IMR-90 (cell line): ENCODE results near the gene RASIP1. TPM values are rescaled to one million over a fixed set of nuclear protein-coding genes. Genes with fewer than 3 reads are reported as not detected.
A peak's percentile ranks its signal among the peaks of the same experiment; 100 is the strongest.

Source experiments
- ATAC-seq: fragments of 200-7000 bp; cut with Tn5 transposase; 2 replicates; pipeline ENCODE4 v1.9.1; 2020; ENCODE audit warnings: low read depth, mild to moderate bottlenecking, moderate library complexity
- BruUV-seq: library from RNA; stranded (reverse); fragments of 400-500 nt; replicated peaks from 2 replicates; lab custom pipeline; 2021; lab: Mats Ljungman, UMichigan
- CTCF ChIA-PET: fragments of 300-600 bp; formaldehyde crosslinking; extraction: SDS; loops from one replicate; lab custom pipeline; 2021; ENCODE audit warnings: antibody characterized with exemption; lab: Yijun Ruan, JAX
- POLR2A ChIA-PET: fragments of 300-600 bp; sonication (Branson Sonifier 250); formaldehyde crosslinking; loops from one replicate; lab custom pipeline; 2022; ENCODE audit warnings: antibody characterized with exemption; ENCODE audit not compliant: unreplicated experiment; lab: Charles Lee
- DNase-seq: peaks from one replicate; pipeline ENCODE4 v3.0.0; 2013
- H2AFZ ChIP-seq: replicated peaks from 2 replicates; pipeline ENCODE3; 2013; ENCODE audit warnings: low read length, mild to moderate bottlenecking; ENCODE audit not compliant: poor library complexity
- H2AK5ac ChIP-seq: 2 replicates; pipeline ENCODE4 v1.6.1; 2013; ENCODE audit warnings: low read depth, low read length, inconsistent platforms
- H2AK9ac ChIP-seq: replicated peaks from 2 replicates; pipeline ENCODE3; 2013; ENCODE audit warnings: mild to moderate bottlenecking, low read depth, low read length, moderate library complexity; ENCODE audit not compliant: poor library complexity
- H2BK120ac ChIP-seq: 2 replicates; pipeline ENCODE4 v1.6.1; 2013; ENCODE audit warnings: low read depth, low read length, inconsistent platforms
- H2BK15ac ChIP-seq: 3 replicates; pipeline ENCODE4 v1.6.1; 2013; ENCODE audit warnings: low read depth, low read length, inconsistent platforms
- H2BK20ac ChIP-seq: 2 replicates; pipeline ENCODE4 v1.6.1; 2013; ENCODE audit warnings: low read depth, mild to moderate bottlenecking, inconsistent platforms, low read length, moderate library complexity
- H2BK5ac ChIP-seq: 2 replicates; pipeline ENCODE4 v1.6.1; 2013; ENCODE audit warnings: mild to moderate bottlenecking, low read depth, low read length, inconsistent platforms; ENCODE audit not compliant: poor library complexity, severe bottlenecking
- H3K14ac ChIP-seq: replicated peaks from 2 replicates; pipeline ENCODE4 v1.6.1; 2013; ENCODE audit warnings: low read depth, low read length, inconsistent platforms
- H3K18ac ChIP-seq: 2 replicates; pipeline ENCODE4 v1.6.1; 2013; ENCODE audit warnings: low read depth, low read length, control low read depth
- H3K23ac ChIP-seq: 2 replicates; pipeline ENCODE4 v1.6.1; 2013; ENCODE audit warnings: low read depth, low read length, inconsistent platforms
- H3K27ac ChIP-seq: 2 replicates; pipeline ENCODE4 v1.5.1; 2013; ENCODE audit warnings: mild to moderate bottlenecking, control low read depth, low read length; ENCODE audit not compliant: insufficient read depth
- H3K27me3 ChIP-seq: 2 replicates; pipeline ENCODE4 v1.6.1; 2013; ENCODE audit warnings: low read length; ENCODE audit not compliant: control insufficient read depth, insufficient read depth
- H3K36me3 ChIP-seq: 2 replicates; pipeline ENCODE4 v1.6.1; 2013; ENCODE audit warnings: low read length, mixed read lengths; ENCODE audit not compliant: control insufficient read depth, insufficient read depth
- H3K4ac ChIP-seq: 2 replicates; pipeline ENCODE4 v1.6.1; 2013; ENCODE audit warnings: low read depth, low read length, inconsistent platforms
- H3K4me1 ChIP-seq: 2 replicates; pipeline ENCODE4 v1.6.1; 2013; ENCODE audit warnings: low read length, mixed read lengths; ENCODE audit not compliant: control insufficient read depth, insufficient read depth
- H3K4me2 ChIP-seq: 2 replicates; pipeline ENCODE4 v1.6.1; 2013; ENCODE audit warnings: low read depth, mild to moderate bottlenecking, control low read depth, low read length, moderate library complexity
- H3K4me3 ChIP-seq: 2 replicates; pipeline ENCODE4 v1.5.1; 2013; ENCODE audit warnings: low read depth, mild to moderate bottlenecking, control low read depth, low read length, moderate library complexity; ENCODE audit not compliant: insufficient read depth
- H3K56ac ChIP-seq: 2 replicates; pipeline ENCODE4 v1.6.1; 2013; ENCODE audit warnings: low read length, inconsistent platforms; ENCODE audit not compliant: insufficient read depth; ENCODE audit errors: extremely low read depth
- H3K79me1 ChIP-seq, 2 experiments: 2 replicates each; pipeline ENCODE4 v1.6.1; 2013; ENCODE audit warnings: low read length in 2 of 2, inconsistent platforms in 1 of 2, low read depth in 1 of 2
- H3K9ac ChIP-seq: 2 replicates; pipeline ENCODE4 v1.6.1; 2013; ENCODE audit warnings: low read depth, low read length, control low read depth
- H3K9me1 ChIP-seq: 2 replicates; pipeline ENCODE4 v1.6.1; 2013; ENCODE audit warnings: low read length, inconsistent platforms; ENCODE audit not compliant: insufficient read depth
- H3K9me3 ChIP-seq: 2 replicates; pipeline ENCODE4 v1.6.1; 2013; ENCODE audit warnings: low read length; ENCODE audit not compliant: control insufficient read depth, insufficient read depth
- H4K20me1 ChIP-seq: 2 replicates; pipeline ENCODE4 v1.6.1; 2013; ENCODE audit warnings: low read length, inconsistent platforms; ENCODE audit not compliant: insufficient read depth
- H4K5ac ChIP-seq: 2 replicates; pipeline ENCODE4 v1.6.1; 2013; ENCODE audit warnings: mild to moderate bottlenecking, low read depth, low read length, control low read depth
- H4K8ac ChIP-seq, 2 experiments: 2 replicates each; pipeline ENCODE4 v1.6.1; 2013; ENCODE audit warnings: low read depth in 2 of 2, low read length in 2 of 2, control low read depth in 1 of 2, inconsistent platforms in 1 of 2
- H4K91ac ChIP-seq: 2 replicates; pipeline ENCODE4 v1.6.1; 2013; ENCODE audit warnings: low read depth, low read length, inconsistent platforms; ENCODE audit not compliant: insufficient read depth
- BHLHE40 ChIP-seq: fragments of 150-350 bp; IDR thresholded peaks from 2 replicates; pipeline ENCODE4 v1.6.1; 2016; ENCODE audit warnings: mild to moderate bottlenecking, low read depth, low read length
- CEBPB ChIP-seq: IDR thresholded peaks from 2 replicates; pipeline ENCODE4 v1.6.1; 2012; ENCODE audit warnings: low read depth, low read length, improper control_type of control experiment
- CHD1 ChIP-seq: IDR thresholded peaks from 2 replicates; pipeline ENCODE4 v1.6.1; 2012; ENCODE audit warnings: low read depth, low read length, improper control_type of control experiment
- CTCF ChIP-seq: conservative IDR thresholded peaks from 2 replicates; pipeline ENCODE4 v1.5.1; 2012; ENCODE audit warnings: mild to moderate bottlenecking, low read depth, low read length, improper control_type of control experiment
- ELK1 ChIP-seq: fragments of 150-350 bp; IDR thresholded peaks from 2 replicates; pipeline ENCODE4 v1.6.1; 2016; ENCODE audit warnings: low read depth, mild to moderate bottlenecking, low read length, moderate library complexity, borderline replicate concordance
- FOS ChIP-seq: fragments of 150-350 bp; IDR thresholded peaks from 2 replicates; pipeline ENCODE4 v1.6.1; 2016; ENCODE audit warnings: low read depth, low read length
- MAFK ChIP-seq: IDR thresholded peaks from 2 replicates; pipeline ENCODE4 v1.6.1; 2012; ENCODE audit warnings: low read depth, low read length, improper control_type of control experiment
- MAZ ChIP-seq: IDR thresholded peaks from 2 replicates; pipeline ENCODE4 v1.6.1; 2012; ENCODE audit warnings: low read depth, mild to moderate bottlenecking, low read length, improper control_type of control experiment, moderate library complexity, borderline replicate concordance
- MXI1 ChIP-seq: IDR thresholded peaks from 2 replicates; pipeline ENCODE4 v1.6.1; 2012; ENCODE audit warnings: low read depth, mild to moderate bottlenecking, low read length, moderate library complexity, borderline replicate concordance
- NFE2L2 ChIP-seq: fragments of 150-350 bp; IDR thresholded peaks from 2 replicates; pipeline ENCODE4 v1.6.1; 2016; ENCODE audit warnings: low read depth, mild to moderate bottlenecking, low read length
- POLR2A ChIP-seq: IDR thresholded peaks from 2 replicates; pipeline ENCODE4 v1.6.1; 2012; ENCODE audit warnings: mild to moderate bottlenecking, low read depth, low read length
- RAD21 ChIP-seq: IDR thresholded peaks from 2 replicates; pipeline ENCODE4 v1.6.1; 2012; ENCODE audit warnings: low read length, improper control_type of control experiment
- RCOR1 ChIP-seq: IDR thresholded peaks from 2 replicates; pipeline ENCODE4 v1.6.1; 2012; ENCODE audit warnings: mild to moderate bottlenecking, low read length, improper control_type of control experiment; ENCODE audit not compliant: insufficient replicate concordance
- RFX5 ChIP-seq: IDR thresholded peaks from 2 replicates; pipeline ENCODE4 v1.8.0; 2012; ENCODE audit warnings: low read depth, mild to moderate bottlenecking, low read length, moderate library complexity
- SMC3 ChIP-seq: fragments of 150-350 bp; IDR thresholded peaks from 2 replicates; pipeline ENCODE4 v1.6.1; 2016; ENCODE audit warnings: low read depth, mild to moderate bottlenecking, antibody characterized with exemption, low read length, moderate library complexity
- WGBS, 2 experiments: methylation state at CpG; one replicate each; pipeline versions ENCODE4 v1.1.5 to v1.1.7; 2013; ENCODE audit warnings: missing lambda C conversion rate in 2 of 2; ENCODE audit not compliant: insufficient read length in 1 of 2; ENCODE audit errors: extremely low coverage in 2 of 2; 5-methylcytosine and 5-hydroxymethylcytosine counted together
- dilution Hi-C: fragments of 300-500 bp; cut with HindIII; formaldehyde crosslinking; loops from one replicate; pipeline ENCODE4 v1.14.3; 2018; ENCODE audit warnings: low sequenced_read_pairs; ENCODE audit not compliant: unreplicated experiment
- in situ Hi-C: fragments of 300-500 bp; cut with MboI; formaldehyde crosslinking; loops from 3 replicates; pipeline ENCODE4 v1.14.3; 2019; ENCODE audit warnings: low sequenced_read_pairs, inconsistent platforms, mixed read lengths
- intact Hi-C: fragments of 100-400 bp; cut with micrococcal nuclease; formaldehyde crosslinking; loops from 2 replicates; pipeline ENCODE4 v1.10.0; 2022
- polyA plus RNA-seq, 3 experiments: library from polyadenylated mRNA; depleted of rRNA; stranded (reverse); fragments of >200 nt; gene quantifications; 2 replicates each; pipeline ENCODE4 v1.2.3, GENCODE V29; 2012; ENCODE audit warnings: low replicate concordance in 1 of 3
- total RNA-seq: library from RNA; depleted of rRNA; stranded (reverse); fragments of >200 nt; gene quantifications from 2 replicates; pipeline ENCODE4 v1.2.3, GENCODE V29; 2012

RASIP1 gene
- total and polyA plus RNA-seq, 2 of the 4 experiments (the other 2 are of a cell fraction) = 0.18 to 0.51 TPM

- Histone ChIP-seq H3K4me2 (no peak overlapping the region), H2BK15ac (no peak overlapping the region; the same call in 2 of the 3 replicates), H3K14ac (no peak overlapping the region), H2AK5ac (peak overlapping the region; percentile 69; the same call in 1 of the 2 replicates), H3K9me1 (no peaks in the 10 kb centered on the region), H3K9ac (no peak overlapping the region), H4K20me1 (no peaks in the 10 kb centered on the region), H2BK20ac (peak overlapping the region; percentile 50; the same call in 1 of the 2 replicates), H3K4ac (peak overlapping the region; percentile 46; the same call in 1 of the 2 replicates), H3K23ac (peak overlapping the region; percentile 51; the same call in 1 of the 2 replicates), H3K4me1 (no peaks in the 10 kb centered on the region), H4K8ac (peak overlapping the region; percentile 43 to 81), H3K79me1 (no peaks in the 10 kb centered on the region), H3K9me3 (no peaks in the 10 kb centered on the region), H4K91ac (no peak overlapping the region; the same call in 1 of the 2 replicates), H2AFZ (peak overlapping the region; percentile 87), H2BK5ac (no peak overlapping the region), H3K27ac (no peak overlapping the region), H3K4me3 (no peak overlapping the region), H3K27me3 (peaks cover 9% of the 10 kb centered on the region; the same call in 1 of the 2 replicates), H2AK9ac (peak overlapping the region; percentile 66), H2BK120ac (peak overlapping the region; percentile 31), H3K36me3 (no peaks in the 10 kb centered on the region), H3K56ac (no peak overlapping the region), H3K18ac (no peak overlapping the region; the same call in 1 of the 2 replicates), H4K5ac (peak overlapping the region; percentile 24; the same call in 1 of the 2 replicates)
- ATAC-seq (peak; percentile 99), DNase-seq (peak; percentile 72)
- dilution Hi-C loops (no loop called here), in situ Hi-C loops (no loop called here), intact Hi-C loops (loop anchor here (2.0 to 5.0 kb wide), 2 partner anchors 40 to 107 kb away; no protein-coding TSS in a partner anchor)
- no TSS peak for BruUV-seq
- ChIA-PET CTCF (interaction anchor here (0.8 kb wide), 1 partner anchor 41 kb away, joined by 3 read pairs; no protein-coding TSS in a partner anchor), POLR2A (no interaction called here)
- 22% methylated on average over 16 of the region's 28 CpGs; no CpG with 5 or more reads in 1 of the 2 experiments for WGBS, 2 experiments
- TF ChIP-seq RFX5 (no peak), MAFK (no peak), RCOR1 (peak; percentile 24), CTCF (peak; percentile 83), NFE2L2 (no peak), POLR2A (no peak), CHD1 (no peak), SMC3 (peak; percentile 81), BHLHE40 (peak; percentile 8; the same call in 1 of the 2 replicates), FOS (no peak), MAZ (no peak), MXI1 (no peak), ELK1 (no peak), RAD21 (peak; percentile 76), CEBPB (no peak)
Measured at GRCh38 chr19:48674921-48675824, 65.2 kb downstream of the RASIP1 start.
